ENCODE measurements around the gene MAPT. TPM values are rescaled to one million over a fixed set of nuclear protein-coding genes. Genes with fewer than 3 reads are reported as not detected.
"Not testable (repeated sequence)": the region's sequence is repeated elsewhere in the genome, so short reads cannot be mapped to it uniquely, and the experiment has no call there.

The MAPT gene
- total RNA-seq, 1 experiment from 2014 or later = 0.08 TPM

DNA sequence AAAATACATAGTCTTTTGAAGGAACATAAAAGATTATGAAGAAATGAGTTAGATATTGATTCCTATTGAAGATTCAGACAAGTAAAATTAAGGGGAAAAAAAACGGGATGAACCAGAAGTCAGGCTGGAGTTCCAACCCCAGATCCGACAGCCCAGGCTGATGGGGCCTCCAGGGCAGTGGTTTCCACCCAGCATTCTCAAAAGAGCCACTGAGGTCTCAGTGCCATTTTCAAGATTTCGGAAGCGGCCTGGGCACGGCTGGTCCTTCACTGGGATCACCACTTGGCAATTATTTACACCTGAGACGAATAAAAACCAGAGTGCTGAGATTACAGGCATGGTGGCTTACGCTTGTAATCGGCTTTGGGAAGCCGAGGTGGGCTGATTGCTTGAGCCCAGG is 114.2 kb downstream of the MAPT start:
- no peak for DNase-seq (ENCODE audit: low spot score)

GRCh38 chr17:46009681-46010596 is 115.6 kb downstream of the MAPT start:
- no peak for DNase-seq (ENCODE audit: low spot score)

DNA sequence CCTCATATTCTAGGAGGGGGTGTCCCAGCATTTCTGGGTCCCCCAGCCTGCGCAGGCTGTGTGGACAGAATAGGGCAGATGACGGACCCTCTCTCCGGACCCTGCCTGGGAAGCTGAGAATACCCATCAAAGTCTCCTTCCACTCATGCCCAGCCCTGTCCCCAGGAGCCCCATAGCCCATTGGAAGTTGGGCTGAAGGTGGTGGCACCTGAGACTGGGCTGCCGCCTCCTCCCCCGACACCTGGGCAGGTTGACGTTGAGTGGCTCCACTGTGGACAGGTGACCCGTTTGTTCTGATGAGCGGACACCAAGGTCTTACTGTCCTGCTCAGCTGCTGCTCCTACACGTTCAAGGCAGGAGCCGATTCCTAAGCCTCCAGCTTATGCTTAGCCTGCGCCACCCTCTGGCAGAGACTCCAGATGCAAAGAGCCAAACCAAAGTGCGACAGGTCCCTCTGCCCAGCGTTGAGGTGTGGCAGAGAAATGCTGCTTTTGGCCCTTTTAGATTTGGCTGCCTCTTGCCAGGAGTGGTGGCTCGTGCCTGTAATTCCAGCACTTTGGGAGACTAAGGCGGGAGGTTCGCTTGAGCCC is 116.3 kb downstream of the MAPT start:
- peak; percentile 34 for DNase-seq (ENCODE audit: low spot score)

- no peak for DNase-seq (ENCODE audit: low spot score)
These were observed 117.6 kb downstream of the MAPT start for GRCh38 chr17:46011711-46012505.

GRCh38 chr17:46012506-46013079 is 118.2 kb downstream of the MAPT start:
- DNase-seq (ENCODE audit: low spot score) = no peak

DNA sequence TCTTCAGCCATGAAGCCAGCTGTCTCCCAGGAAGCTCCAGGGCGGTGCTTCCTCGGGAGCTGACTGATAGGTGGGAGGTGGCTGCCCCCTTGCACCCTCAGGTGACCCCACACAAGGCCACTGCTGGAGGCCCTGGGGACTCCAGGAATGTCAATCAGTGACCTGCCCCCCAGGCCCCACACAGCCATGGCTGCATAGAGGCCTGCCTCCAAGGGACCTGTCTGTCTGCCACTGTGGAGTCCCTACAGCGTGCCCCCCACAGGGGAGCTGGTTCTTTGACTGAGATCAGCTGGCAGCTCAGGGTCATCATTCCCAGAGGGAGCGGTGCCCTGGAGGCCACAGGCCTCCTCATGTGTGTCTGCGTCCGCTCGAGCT is 118.8 kb downstream of the MAPT start:
- no peak for DNase-seq (ENCODE audit: low spot score)

GRCh38 chr17:46013502-46014165 is 119.3 kb downstream of the MAPT start:
- no peak for DNase-seq (ENCODE audit: low spot score)

- DNase-seq (ENCODE audit: low spot score) = not testable (repeated sequence)
These were observed 125.1 kb downstream of the MAPT start for GRCh38 chr17:46019408-46019925.

DNA sequence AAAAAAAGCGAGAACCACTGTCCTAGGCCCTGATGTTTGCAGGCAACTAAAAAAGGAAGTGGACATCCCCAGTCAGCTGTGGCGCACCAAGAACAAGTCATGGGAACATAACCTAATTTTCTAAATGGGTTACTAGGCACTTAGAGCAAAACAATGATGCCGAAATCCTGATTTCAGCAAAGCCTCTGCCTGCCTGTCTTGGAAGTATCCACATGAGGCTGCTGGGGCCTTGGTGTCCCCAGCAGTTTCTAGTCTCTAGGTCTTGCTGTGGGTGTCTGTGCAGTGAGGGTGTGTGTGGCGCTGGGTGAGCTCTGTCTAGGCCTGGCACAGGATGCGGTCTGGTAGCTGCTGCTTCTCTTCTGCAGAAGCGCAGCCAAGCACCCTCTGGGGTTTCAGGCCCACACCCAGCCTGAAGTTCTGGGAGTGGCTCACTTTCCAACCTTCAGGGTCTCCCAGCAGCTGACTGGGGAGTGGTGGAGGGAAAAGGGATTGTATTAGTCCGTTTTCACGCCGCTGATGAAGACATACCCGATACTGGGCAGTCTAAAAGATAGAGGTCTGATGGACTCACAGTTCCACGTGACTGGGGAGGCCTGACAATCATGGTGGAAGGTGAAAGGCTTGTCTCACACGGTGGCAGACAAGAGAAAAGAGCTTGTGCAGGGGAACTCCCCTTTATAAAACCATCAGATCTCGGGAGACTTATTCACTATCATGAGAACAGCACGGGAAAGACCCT is 125.8 kb downstream of the MAPT start:
- no peak for DNase-seq (ENCODE audit: low spot score)

DNA sequence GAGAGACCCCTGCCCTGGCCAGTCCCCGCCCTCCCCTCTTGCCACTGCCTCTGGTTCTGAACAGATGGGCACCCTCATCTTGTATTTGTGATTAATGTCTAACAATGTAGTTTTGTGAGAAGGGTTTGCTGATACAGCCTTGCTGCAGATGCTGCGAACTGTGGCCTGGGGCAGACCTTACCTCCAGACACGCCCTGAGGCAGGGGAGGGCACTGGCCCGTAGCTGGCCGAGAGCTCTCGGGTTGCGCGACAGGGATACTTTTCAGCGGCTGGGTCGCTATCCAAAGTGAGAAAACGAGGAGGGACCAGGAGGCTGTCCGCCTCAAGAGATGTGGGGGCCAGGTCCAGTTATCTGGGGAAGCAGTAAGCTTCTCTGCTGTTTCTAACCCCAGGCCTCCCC is 126.6 kb downstream of the MAPT start:
- DNase-seq (ENCODE audit: low spot score) = no peak

GRCh38 chr17:46023366-46023765 is 129.0 kb downstream of the MAPT start:
- DNase-seq (ENCODE audit: low spot score) = not testable (repeated sequence)

- DNase-seq (ENCODE audit: low spot score) = no peak
These were observed 129.5 kb downstream of the MAPT start for GRCh38 chr17:46023783-46024388.

DNA sequence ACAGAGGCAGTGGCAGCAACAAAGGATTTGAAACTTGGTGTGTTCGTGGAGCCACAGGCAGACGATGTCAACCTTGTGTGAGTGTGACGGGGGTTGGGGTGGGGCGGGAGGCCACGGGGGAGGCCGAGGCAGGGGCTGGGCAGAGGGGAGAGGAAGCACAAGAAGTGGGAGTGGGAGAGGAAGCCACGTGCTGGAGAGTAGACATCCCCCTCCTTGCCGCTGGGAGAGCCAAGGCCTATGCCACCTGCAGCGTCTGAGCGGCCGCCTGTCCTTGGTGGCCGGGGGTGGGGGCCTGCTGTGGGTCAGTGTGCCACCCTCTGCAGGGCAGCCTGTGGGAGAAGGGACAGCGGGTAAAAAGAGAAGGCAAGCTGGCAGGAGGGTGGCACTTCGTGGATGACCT is 130.2 kb downstream of the MAPT start:
- DNase-seq (ENCODE audit: low spot score) = no peak

- DNase-seq (ENCODE audit: low spot score) = no peak
These were observed 130.7 kb downstream of the MAPT start for GRCh38 chr17:46025060-46025459.

DNA sequence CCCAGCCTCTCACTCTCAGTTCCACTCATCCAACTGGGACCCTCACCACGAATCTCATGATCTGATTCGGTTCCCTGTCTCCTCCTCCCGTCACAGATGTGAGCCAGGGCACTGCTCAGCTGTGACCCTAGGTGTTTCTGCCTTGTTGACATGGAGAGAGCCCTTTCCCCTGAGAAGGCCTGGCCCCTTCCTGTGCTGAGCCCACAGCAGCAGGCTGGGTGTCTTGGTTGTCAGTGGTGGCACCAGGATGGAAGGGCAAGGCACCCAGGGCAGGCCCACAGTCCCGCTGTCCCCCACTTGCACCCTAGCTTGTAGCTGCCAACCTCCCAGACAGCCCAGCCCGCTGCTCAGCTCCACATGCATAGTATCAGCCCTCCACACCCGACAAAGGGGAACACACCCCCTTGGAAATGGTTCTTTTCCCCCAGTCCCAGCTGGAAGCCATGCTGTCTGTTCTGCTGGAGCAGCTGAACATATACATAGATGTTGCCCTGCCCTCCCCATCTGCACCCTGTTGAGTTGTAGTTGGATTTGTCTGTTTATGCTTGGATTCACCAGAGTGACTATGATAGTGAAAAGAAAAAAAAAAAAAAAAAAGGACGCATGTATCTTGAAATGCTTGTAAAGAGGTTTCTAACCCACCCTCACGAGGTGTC is 131.3 kb downstream of the MAPT start:
- DNase-seq (ENCODE audit: low spot score) = no peak

GRCh38 chr17:46026166-46027047 is 132.1 kb downstream of the MAPT start:
- no peak for DNase-seq (ENCODE audit: low spot score)

DNA sequence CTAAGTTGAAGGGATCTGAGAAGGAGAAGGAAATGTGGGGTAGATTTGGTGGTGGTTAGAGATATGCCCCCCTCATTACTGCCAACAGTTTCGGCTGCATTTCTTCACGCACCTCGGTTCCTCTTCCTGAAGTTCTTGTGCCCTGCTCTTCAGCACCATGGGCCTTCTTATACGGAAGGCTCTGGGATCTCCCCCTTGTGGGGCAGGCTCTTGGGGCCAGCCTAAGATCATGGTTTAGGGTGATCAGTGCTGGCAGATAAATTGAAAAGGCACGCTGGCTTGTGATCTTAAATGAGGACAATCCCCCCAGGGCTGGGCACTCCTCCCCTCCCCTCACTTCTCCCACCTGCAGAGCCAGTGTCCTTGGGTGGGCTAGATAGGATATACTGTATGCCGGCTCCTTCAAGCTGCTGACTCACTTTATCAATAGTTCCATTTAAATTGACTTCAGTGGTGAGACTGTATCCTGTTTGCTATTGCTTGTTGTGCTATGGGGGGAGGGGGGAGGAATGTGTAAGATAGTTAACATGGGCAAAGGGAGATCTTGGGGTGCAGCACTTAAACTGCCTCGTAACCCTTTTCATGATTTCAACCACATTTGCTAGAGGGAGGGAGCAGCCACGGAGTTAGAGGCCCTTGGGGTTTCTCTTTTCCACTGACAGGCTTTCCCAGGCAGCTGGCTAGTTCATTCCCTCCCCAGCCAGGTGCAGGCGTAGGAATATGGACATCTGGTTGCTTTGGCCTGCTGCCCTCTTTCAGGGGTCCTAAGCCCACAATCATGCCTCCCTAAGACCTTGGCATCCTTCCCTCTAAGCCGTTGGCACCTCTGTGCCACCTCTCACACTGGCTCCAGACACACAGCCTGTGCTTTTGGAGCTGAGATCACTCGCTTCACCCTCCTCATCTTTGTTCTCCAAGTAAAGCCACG is 133.0 kb downstream of the MAPT start:
- DNase-seq (ENCODE audit: low spot score) = no peak
